HL-60 (cell line): ENCODE data around the gene LST1.
A peak's percentile ranks its signal among the peaks of the same experiment; 100 is the strongest.

ENCODE experiments used
- DNase-seq, 2 experiments: peaks; one replicate each; pipeline ENCODE4 v3.0.0-alpha.2; 2010 to 2020; ENCODE audit warnings: low read depth in 1 of 2, low spot score in 1 of 2
- H3K27ac ChIP-seq: fragments of 250-450 bp; sonication (Bioruptor Pico); replicated peaks from 2 replicates; pipeline ENCODE4 v1.5.1; 2020; ENCODE audit warnings: mild to moderate bottlenecking, moderate library complexity
- H3K27me3 ChIP-seq: fragments of 250-450 bp; sonication (Bioruptor Pico); 2 replicates; pipeline ENCODE4 v1.5.1; 2021; ENCODE audit warnings: mild to moderate bottlenecking, moderate library complexity; ENCODE audit not compliant: insufficient read depth, poor library complexity, severe bottlenecking
- H3K4me3 ChIP-seq: replicated peaks from 2 replicates; pipeline ENCODE4 v1.5.1; 2011; ENCODE audit warnings: mild to moderate bottlenecking, control low read depth, low read length; ENCODE audit not compliant: insufficient read depth
- GABPA ChIP-seq: IDR thresholded peaks from 2 replicates; pipeline ENCODE4 v1.6.1; 2012; ENCODE audit warnings: low read depth
- POLR2AphosphoS5 ChIP-seq: IDR thresholded peaks from 2 replicates; pipeline ENCODE4 v1.6.1; 2012; ENCODE audit warnings: low read depth
- SPI1 ChIP-seq: IDR thresholded peaks from 2 replicates; pipeline ENCODE4 v1.6.1; 2012; ENCODE audit warnings: low read depth, mild to moderate bottlenecking, borderline replicate concordance
- TF ChIP-seq, protein P1 (sequence below): IDR thresholded peaks from 2 replicates; pipeline ENCODE4 v1.6.1; 2012; ENCODE audit warnings: low read depth; ENCODE audit not compliant: insufficient replicate concordance
- TF ChIP-seq, protein P2 (sequence below): IDR thresholded peaks from one replicate; pipeline ENCODE4 v1.5.1; 2011; ENCODE audit warnings: low read length, control low read depth, inconsistent platforms; ENCODE audit not compliant: insufficient read depth

Gene LST1

DNA sequence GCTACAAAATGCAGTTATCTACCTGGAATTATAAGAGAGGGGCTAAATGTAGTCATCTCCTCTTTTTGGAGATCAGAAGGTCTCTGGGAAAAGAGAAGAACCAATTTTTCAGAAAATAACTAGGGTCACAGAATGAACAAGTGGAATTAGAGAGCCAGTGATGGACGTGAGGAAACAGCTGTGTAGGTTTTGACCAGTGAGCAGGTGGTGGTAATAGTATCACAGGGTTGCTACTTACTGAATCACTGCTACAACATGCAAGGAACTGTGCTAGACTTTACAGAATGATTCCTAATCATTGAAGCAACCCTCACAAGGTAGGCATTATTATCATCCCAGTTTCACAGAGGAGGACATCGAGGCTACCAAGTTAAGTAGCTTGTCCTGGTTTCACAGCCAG lies 41.4 kb upstream of the LST1 start:
- TF ChIP-seq, protein P1, sequence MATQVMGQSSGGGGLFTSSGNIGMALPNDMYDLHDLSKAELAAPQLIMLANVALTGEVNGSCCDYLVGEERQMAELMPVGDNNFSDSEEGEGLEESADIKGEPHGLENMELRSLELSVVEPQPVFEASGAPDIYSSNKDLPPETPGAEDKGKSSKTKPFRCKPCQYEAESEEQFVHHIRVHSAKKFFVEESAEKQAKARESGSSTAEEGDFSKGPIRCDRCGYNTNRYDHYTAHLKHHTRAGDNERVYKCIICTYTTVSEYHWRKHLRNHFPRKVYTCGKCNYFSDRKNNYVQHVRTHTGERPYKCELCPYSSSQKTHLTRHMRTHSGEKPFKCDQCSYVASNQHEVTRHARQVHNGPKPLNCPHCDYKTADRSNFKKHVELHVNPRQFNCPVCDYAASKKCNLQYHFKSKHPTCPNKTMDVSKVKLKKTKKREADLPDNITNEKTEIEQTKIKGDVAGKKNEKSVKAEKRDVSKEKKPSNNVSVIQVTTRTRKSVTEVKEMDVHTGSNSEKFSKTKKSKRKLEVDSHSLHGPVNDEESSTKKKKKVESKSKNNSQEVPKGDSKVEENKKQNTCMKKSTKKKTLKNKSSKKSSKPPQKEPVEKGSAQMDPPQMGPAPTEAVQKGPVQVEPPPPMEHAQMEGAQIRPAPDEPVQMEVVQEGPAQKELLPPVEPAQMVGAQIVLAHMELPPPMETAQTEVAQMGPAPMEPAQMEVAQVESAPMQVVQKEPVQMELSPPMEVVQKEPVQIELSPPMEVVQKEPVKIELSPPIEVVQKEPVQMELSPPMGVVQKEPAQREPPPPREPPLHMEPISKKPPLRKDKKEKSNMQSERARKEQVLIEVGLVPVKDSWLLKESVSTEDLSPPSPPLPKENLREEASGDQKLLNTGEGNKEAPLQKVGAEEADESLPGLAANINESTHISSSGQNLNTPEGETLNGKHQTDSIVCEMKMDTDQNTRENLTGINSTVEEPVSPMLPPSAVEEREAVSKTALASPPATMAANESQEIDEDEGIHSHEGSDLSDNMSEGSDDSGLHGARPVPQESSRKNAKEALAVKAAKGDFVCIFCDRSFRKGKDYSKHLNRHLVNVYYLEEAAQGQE, result no peak
- TF ChIP-seq GABPA (no peak), SPI1 (no peak), POLR2AphosphoS5 (no peak)
- TF ChIP-seq, protein P2, sequence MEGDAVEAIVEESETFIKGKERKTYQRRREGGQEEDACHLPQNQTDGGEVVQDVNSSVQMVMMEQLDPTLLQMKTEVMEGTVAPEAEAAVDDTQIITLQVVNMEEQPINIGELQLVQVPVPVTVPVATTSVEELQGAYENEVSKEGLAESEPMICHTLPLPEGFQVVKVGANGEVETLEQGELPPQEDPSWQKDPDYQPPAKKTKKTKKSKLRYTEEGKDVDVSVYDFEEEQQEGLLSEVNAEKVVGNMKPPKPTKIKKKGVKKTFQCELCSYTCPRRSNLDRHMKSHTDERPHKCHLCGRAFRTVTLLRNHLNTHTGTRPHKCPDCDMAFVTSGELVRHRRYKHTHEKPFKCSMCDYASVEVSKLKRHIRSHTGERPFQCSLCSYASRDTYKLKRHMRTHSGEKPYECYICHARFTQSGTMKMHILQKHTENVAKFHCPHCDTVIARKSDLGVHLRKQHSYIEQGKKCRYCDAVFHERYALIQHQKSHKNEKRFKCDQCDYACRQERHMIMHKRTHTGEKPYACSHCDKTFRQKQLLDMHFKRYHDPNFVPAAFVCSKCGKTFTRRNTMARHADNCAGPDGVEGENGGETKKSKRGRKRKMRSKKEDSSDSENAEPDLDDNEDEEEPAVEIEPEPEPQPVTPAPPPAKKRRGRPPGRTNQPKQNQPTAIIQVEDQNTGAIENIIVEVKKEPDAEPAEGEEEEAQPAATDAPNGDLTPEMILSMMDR, result no peak
- DNase-seq, result no peak
- Histone ChIP-seq H3K4me3 (no peak overlapping the region), H3K27ac (no peak overlapping the region), H3K27me3 (no peaks in the 10 kb centered on the region)

DNA sequence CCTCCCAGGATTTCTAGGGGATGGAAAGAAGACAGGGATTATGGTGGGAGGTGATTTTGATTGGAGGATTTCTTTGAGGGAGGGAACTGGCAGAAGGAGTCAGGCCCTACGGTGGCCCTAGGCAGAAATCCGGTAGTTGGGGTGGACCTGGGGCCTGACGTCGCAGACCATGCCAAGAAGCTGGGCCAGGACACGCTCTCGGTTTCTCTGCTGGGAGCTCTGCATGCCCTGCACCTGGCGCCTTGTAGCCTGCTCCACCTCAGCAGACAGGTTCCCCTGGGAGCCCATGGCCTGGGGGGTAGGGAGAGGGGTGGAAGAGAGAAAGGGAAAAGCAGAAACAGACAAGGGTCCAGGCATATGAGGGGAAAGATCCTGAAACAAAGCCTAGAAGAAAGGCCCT lies 40.8 kb upstream of the LST1 start:
- H3K27ac ChIP-seq, result no peak overlapping the region
- TF ChIP-seq GABPA, result no peak
- TF ChIP-seq, protein P1, result no peak
- TF ChIP-seq POLR2AphosphoS5, result no peak
- TF ChIP-seq, protein P2, result no peak
- TF ChIP-seq SPI1, result no peak
- no peak for DNase-seq
- no peak overlapping the region for H3K4me3 ChIP-seq
- no peaks in the 10 kb centered on the region for H3K27me3 ChIP-seq

DNA sequence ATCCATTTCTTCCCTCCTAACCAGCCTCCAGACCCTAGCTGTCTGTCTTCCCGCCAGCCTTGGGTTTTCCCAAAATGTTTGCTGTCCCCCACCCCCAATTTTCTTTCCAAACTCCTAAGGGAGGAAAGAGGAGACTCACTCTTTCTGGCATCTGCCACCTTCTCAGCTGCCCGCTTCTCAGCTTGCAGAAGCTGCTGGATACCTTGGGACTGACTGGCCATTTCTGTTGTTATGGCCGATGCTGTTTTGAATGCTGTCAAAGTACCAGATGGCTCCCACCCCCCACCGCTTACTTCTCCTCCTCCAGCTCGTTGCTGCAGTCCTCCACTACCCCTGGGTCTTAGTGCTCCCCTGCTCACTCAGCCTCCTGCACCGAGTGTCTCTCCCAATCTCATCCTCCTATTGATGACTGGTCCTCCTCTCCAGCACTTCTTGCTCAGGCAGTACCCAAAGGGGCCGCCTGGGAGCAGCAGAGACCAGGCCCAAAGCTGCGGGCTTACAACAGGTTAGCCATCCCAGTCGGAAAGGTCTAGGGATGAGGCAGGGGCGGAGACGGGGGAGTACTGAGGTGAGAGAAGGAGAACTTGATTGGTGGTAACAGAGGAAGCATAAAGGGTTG lies 39.6 kb upstream of the LST1 start, which contains the start of gene ATP6V1G2:
ATP6V1G2 (minus strand) TSS at position 270 of the 619 bp plus-strand sequence; CDS start at position 221, 49 bp downstream.
- no peaks in the 10 kb centered on the region for H3K27me3 ChIP-seq
- H3K27ac ChIP-seq, result peak within 1 kb of the TSS; percentile 51
- DNase-seq, result peak; percentile 85 to 93
- TF ChIP-seq, protein P2, result peak; percentile 91
- TF ChIP-seq GABPA, result no peak; the same call in 1 of the 2 replicates
- H3K4me3 ChIP-seq, result peak within 1 kb of the TSS; percentile 27
